Measurements from ENCODE around the gene CERK. TPM values are rescaled to one million over a fixed set of nuclear protein-coding genes. Genes with fewer than 3 reads are reported as not detected.

The CERK gene
- total and polyA plus RNA-seq, 2 of the 13 experiments (the other 11 are each of a cell fraction or from before 2014, with no cell fraction given), result 40.3 to 41.9 TPM

DNA sequence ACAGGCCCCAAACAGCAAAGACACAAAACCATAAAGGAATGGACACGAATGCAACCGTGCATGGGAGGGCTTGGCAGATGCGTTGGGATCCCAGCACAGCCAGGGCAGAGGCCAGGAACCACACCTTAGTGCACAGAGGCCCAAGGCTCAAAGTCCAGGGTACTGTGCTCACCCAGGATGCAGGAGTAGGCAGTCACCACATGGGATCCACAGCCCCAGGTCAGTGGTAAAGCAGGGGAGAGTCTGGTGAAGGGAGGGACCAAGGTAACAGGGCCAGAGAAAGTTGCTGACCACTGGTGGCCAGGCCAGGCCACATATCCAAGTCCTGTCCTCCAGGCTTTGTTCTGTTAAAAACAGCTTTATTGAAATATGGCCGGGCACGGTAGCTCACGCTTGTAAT, 6.5 kb upstream of the CERK start (continued):
- TF ChIP-seq, protein P1, sequence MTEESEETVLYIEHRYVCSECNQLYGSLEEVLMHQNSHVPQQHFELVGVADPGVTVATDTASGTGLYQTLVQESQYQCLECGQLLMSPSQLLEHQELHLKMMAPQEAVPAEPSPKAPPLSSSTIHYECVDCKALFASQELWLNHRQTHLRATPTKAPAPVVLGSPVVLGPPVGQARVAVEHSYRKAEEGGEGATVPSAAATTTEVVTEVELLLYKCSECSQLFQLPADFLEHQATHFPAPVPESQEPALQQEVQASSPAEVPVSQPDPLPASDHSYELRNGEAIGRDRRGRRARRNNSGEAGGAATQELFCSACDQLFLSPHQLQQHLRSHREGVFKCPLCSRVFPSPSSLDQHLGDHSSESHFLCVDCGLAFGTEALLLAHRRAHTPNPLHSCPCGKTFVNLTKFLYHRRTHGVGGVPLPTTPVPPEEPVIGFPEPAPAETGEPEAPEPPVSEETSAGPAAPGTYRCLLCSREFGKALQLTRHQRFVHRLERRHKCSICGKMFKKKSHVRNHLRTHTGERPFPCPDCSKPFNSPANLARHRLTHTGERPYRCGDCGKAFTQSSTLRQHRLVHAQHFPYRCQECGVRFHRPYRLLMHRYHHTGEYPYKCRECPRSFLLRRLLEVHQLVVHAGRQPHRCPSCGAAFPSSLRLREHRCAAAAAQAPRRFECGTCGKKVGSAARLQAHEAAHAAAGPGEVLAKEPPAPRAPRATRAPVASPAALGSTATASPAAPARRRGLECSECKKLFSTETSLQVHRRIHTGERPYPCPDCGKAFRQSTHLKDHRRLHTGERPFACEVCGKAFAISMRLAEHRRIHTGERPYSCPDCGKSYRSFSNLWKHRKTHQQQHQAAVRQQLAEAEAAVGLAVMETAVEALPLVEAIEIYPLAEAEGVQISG (CRISPR knock-in tag; IDR thresholded peaks at IDR 0.05), result peak; percentile 51
- no peak for TF ChIP-seq ZNF850 (CRISPR knock-in tag; conservative IDR thresholded peaks at IDR 0.05)
- TF ChIP-seq, protein P2, sequence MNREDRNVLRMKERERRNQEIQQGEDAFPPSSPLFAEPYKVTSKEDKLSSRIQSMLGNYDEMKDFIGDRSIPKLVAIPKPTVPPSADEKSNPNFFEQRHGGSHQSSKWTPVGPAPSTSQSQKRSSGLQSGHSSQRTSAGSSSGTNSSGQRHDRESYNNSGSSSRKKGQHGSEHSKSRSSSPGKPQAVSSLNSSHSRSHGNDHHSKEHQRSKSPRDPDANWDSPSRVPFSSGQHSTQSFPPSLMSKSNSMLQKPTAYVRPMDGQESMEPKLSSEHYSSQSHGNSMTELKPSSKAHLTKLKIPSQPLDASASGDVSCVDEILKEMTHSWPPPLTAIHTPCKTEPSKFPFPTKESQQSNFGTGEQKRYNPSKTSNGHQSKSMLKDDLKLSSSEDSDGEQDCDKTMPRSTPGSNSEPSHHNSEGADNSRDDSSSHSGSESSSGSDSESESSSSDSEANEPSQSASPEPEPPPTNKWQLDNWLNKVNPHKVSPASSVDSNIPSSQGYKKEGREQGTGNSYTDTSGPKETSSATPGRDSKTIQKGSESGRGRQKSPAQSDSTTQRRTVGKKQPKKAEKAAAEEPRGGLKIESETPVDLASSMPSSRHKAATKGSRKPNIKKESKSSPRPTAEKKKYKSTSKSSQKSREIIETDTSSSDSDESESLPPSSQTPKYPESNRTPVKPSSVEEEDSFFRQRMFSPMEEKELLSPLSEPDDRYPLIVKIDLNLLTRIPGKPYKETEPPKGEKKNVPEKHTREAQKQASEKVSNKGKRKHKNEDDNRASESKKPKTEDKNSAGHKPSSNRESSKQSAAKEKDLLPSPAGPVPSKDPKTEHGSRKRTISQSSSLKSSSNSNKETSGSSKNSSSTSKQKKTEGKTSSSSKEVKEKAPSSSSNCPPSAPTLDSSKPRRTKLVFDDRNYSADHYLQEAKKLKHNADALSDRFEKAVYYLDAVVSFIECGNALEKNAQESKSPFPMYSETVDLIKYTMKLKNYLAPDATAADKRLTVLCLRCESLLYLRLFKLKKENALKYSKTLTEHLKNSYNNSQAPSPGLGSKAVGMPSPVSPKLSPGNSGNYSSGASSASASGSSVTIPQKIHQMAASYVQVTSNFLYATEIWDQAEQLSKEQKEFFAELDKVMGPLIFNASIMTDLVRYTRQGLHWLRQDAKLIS (CRISPR knock-in tag; IDR thresholded peaks at IDR 0.05), result no peak
- TF ChIP-seq, protein P3, sequence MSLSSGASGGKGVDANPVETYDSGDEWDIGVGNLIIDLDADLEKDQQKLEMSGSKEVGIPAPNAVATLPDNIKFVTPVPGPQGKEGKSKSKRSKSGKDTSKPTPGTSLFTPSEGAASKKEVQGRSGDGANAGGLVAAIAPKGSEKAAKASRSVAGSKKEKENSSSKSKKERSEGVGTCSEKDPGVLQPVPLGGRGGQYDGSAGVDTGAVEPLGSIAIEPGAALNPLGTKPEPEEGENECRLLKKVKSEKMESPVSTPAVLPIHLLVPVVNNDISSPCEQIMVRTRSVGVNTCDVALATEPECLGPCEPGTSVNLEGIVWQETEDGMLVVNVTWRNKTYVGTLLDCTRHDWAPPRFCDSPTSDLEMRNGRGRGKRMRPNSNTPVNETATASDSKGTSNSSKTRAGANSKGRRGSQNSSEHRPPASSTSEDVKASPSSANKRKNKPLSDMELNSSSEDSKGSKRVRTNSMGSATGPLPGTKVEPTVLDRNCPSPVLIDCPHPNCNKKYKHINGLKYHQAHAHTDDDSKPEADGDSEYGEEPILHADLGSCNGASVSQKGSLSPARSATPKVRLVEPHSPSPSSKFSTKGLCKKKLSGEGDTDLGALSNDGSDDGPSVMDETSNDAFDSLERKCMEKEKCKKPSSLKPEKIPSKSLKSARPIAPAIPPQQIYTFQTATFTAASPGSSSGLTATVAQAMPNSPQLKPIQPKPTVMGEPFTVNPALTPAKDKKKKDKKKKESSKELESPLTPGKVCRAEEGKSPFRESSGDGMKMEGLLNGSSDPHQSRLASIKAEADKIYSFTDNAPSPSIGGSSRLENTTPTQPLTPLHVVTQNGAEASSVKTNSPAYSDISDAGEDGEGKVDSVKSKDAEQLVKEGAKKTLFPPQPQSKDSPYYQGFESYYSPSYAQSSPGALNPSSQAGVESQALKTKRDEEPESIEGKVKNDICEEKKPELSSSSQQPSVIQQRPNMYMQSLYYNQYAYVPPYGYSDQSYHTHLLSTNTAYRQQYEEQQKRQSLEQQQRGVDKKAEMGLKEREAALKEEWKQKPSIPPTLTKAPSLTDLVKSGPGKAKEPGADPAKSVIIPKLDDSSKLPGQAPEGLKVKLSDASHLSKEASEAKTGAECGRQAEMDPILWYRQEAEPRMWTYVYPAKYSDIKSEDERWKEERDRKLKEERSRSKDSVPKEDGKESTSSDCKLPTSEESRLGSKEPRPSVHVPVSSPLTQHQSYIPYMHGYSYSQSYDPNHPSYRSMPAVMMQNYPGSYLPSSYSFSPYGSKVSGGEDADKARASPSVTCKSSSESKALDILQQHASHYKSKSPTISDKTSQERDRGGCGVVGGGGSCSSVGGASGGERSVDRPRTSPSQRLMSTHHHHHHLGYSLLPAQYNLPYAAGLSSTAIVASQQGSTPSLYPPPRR (CRISPR knock-in tag; IDR thresholded peaks at IDR 0.05; ENCODE audit: borderline replicate concordance), result no peak
- TF ChIP-seq, protein P4, sequence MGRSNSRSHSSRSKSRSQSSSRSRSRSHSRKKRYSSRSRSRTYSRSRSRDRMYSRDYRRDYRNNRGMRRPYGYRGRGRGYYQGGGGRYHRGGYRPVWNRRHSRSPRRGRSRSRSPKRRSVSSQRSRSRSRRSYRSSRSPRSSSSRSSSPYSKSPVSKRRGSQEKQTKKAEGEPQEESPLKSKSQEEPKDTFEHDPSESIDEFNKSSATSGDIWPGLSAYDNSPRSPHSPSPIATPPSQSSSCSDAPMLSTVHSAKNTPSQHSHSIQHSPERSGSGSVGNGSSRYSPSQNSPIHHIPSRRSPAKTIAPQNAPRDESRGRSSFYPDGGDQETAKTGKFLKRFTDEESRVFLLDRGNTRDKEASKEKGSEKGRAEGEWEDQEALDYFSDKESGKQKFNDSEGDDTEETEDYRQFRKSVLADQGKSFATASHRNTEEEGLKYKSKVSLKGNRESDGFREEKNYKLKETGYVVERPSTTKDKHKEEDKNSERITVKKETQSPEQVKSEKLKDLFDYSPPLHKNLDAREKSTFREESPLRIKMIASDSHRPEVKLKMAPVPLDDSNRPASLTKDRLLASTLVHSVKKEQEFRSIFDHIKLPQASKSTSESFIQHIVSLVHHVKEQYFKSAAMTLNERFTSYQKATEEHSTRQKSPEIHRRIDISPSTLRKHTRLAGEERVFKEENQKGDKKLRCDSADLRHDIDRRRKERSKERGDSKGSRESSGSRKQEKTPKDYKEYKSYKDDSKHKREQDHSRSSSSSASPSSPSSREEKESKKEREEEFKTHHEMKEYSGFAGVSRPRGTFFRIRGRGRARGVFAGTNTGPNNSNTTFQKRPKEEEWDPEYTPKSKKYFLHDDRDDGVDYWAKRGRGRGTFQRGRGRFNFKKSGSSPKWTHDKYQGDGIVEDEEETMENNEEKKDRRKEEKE (IDR thresholded peaks at IDR 0.05), result no peak
- TF ChIP-seq, protein P5, sequence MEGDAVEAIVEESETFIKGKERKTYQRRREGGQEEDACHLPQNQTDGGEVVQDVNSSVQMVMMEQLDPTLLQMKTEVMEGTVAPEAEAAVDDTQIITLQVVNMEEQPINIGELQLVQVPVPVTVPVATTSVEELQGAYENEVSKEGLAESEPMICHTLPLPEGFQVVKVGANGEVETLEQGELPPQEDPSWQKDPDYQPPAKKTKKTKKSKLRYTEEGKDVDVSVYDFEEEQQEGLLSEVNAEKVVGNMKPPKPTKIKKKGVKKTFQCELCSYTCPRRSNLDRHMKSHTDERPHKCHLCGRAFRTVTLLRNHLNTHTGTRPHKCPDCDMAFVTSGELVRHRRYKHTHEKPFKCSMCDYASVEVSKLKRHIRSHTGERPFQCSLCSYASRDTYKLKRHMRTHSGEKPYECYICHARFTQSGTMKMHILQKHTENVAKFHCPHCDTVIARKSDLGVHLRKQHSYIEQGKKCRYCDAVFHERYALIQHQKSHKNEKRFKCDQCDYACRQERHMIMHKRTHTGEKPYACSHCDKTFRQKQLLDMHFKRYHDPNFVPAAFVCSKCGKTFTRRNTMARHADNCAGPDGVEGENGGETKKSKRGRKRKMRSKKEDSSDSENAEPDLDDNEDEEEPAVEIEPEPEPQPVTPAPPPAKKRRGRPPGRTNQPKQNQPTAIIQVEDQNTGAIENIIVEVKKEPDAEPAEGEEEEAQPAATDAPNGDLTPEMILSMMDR (CRISPR knock-in tag; IDR thresholded peaks at IDR 0.05), result peak; percentile 41; the same call in 1 of the 2 replicates
- peak; percentile 8; the same call in 1 of the 2 replicates for TF ChIP-seq SMC3 (IDR thresholded peaks at IDR 0.05; ENCODE audit: low read length)
- TF ChIP-seq IKZF1 (IDR thresholded peaks at IDR 0.05), result no peak

All from HepG2 (cell line).